Colonic mucosa (tissue), 4 donors: ENCODE measurements around the gene LARGE1. TPM values are rescaled to one million over a fixed set of nuclear protein-coding genes. Genes with fewer than 3 reads are reported as not detected.

ENCODE experiments used
- DNase-seq: peaks from one replicate; pipeline ENCODE4 v3.0.0-alpha.2; 2020
- H3K27ac ChIP-seq: fragments of 200-600 bp; one replicate; pipeline ENCODE4 v1.8.0; 2021
- H3K27me3 ChIP-seq: fragments of 200-600 bp; one replicate; pipeline ENCODE4 v1.8.0; 2021
- H3K36me3 ChIP-seq: fragments of 200-600 bp; one replicate; pipeline ENCODE4 v1.8.0; 2021
- H3K4me1 ChIP-seq: fragments of 200-600 bp; one replicate; pipeline ENCODE4 v1.8.0; 2021; ENCODE audit warnings: mild to moderate bottlenecking
- H3K4me3 ChIP-seq: fragments of 200-600 bp; one replicate; pipeline ENCODE4 v1.8.0; 2021
- H3K9ac ChIP-seq, 2 donors: one replicate each; pipeline ENCODE4 v1.7.0; 2013; ENCODE audit warnings: control low read depth in 2 of 2, low read depth in 2 of 2, low read length in 2 of 2
- H3K9me3 ChIP-seq: fragments of 200-600 bp; one replicate; pipeline ENCODE4 v1.8.0; 2021
- CTCF ChIP-seq: fragments of 200-600 bp; IDR thresholded peaks from one replicate; pipeline ENCODE4 v1.8.0; 2022; ENCODE audit warnings: antibody characterized with exemption, mild to moderate bottlenecking
- intact Hi-C: fragments of 100-400 bp; cut with DNase I; formaldehyde crosslinking; loops from one replicate; pipeline ENCODE4 v1.14.1; 2022
- total RNA-seq, 2 donors: library from RNA; stranded (reverse); fragmentation: NEBNext Ultra II Directional in 1 of 2; extraction: Animal tissue kit (Norgen Biotek cat#: 25700) in 1 of 2; gene quantifications; one replicate each; pipeline ENCODE4 v1.2.1, GENCODE V29; 2021
- donor health status: healthy.
- donor health status: DM: no; HTN: no; CAD: no.
- donor health status: DM: no; HTN: no; CAD: no.

The LARGE1 gene
- total RNA-seq, 2 donors from 2014 or later = 45.2 to 46.5 TPM

DNA sequence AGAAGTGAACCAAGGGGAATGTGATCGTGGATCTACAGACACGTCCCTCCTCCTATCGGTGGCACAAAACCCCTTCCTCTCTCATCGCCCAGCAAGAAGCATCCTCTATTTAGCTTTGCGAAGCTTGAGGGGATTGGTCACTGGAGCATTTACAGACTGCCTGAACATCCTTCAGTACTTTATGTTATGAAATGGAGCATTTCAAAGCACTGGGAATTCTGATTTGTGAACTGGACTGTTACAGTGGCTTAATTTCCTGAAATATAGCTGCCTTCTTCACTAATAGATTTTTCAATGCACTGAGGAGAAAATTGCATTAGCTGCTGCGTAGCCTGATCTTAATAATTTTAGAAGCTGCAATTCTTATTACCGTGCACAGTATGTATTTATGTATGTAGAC, 344.5 kb downstream of the LARGE1 start:
- Histone ChIP-seq H3K9ac (no peak overlapping the region), H3K27ac (no peak overlapping the region), H3K27me3 (no peaks in the 10 kb centered on the region), H3K4me1 (peaks cover 11% of the 10 kb centered on the region), H3K9me3 (no peaks in the 10 kb centered on the region), H3K36me3 (no peaks in the 10 kb centered on the region), H3K4me3 (no peak overlapping the region)
- no peak for DNase-seq
- intact Hi-C loops = no loop called here
- no peak for TF ChIP-seq CTCF

- intact Hi-C loops = no loop called here
- Histone ChIP-seq H3K27me3 (no peaks in the 10 kb centered on the region), H3K27ac (no peak overlapping the region), H3K36me3 (no peaks in the 10 kb centered on the region), H3K4me3 (no peak overlapping the region), H3K4me1 (peaks cover 11% of the 10 kb centered on the region), H3K9me3 (no peaks in the 10 kb centered on the region), H3K9ac (no peak overlapping the region)
- no peak for TF ChIP-seq CTCF
- DNase-seq = no peak
Observed at GRCh38 chr22:33575041-33575440, 345.2 kb downstream of the LARGE1 start.

DNA sequence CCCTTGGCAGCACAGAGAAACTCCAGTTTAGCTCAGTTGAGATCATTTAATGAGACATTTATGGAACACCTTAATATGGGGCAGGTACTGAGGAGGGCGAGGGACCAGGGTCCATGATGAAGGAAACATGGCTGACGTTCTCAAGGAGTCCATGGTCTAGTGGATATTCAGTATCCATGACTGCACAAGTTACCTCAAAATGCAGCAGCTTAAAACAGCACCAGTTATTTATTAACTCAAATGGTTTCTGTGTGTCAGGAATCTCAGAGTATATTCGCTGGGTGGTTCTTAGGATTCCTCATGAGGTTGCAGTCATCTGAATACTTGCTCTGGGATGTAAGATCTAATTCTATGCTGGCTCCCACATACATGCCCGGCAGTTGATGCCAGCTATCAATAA, 346.8 kb downstream of the LARGE1 start:
- Histone ChIP-seq H3K27me3 (no peaks in the 10 kb centered on the region), H3K27ac (no peak overlapping the region), H3K9ac (no peak overlapping the region), H3K4me1 (peaks cover 6% of the 10 kb centered on the region), H3K36me3 (no peaks in the 10 kb centered on the region), H3K4me3 (no peak overlapping the region), H3K9me3 (no peaks in the 10 kb centered on the region)
- no peak for DNase-seq
- intact Hi-C loops = loop anchor here (2.0 kb wide), 1 partner anchor 21 kb away; no protein-coding TSS in a partner anchor
- TF ChIP-seq CTCF = no peak

DNA sequence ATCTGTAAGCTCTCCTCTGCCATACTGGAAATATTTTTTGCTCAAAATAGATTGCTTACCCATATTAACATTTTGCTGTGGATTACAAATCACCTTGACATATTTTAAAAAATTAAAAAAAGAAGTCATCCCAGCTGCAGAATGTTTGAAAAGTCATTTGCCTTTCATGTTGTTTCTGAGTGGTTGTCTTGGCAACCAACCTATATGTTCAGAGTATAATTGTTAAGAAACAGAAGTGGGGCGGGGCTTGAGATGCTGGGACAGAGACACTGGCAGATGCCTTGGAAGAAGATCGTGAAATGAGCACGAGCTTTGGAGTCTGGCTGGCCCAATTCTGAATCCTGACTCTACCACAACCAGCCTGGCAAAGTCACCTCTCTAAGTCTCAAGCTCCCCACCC, 348.2 kb downstream of the LARGE1 start:
- Histone ChIP-seq H3K9ac (no peak overlapping the region), H3K36me3 (no peaks in the 10 kb centered on the region), H3K27ac (no peak overlapping the region), H3K9me3 (no peaks in the 10 kb centered on the region), H3K4me1 (no peaks in the 10 kb centered on the region), H3K4me3 (no peak overlapping the region), H3K27me3 (no peaks in the 10 kb centered on the region)
- no peak for DNase-seq
- no peak for TF ChIP-seq CTCF
- intact Hi-C loops = loop anchor here (2.0 kb wide), 1 partner anchor 23 kb away; no protein-coding TSS in a partner anchor

DNA sequence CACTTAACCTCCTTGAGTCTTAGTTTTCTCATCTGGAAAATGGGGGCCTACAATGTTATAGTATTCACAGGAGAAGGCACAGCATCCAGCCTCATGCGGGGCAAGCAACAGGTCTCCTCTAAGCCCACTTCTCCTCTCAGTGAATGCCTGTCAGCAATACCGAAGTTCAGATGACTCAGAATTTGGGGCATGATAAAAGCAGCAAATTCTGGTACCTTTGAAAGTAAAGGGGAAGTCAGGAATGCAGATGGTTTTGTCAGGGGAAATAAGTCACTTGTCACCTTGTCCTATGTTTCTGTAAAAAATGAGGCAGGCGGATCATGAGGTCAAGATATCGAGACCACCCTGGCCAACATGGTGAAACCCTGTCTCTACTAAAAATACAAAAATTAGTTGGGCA, 350.2 kb downstream of the LARGE1 start:
- Histone ChIP-seq H3K9me3 (no peaks in the 10 kb centered on the region), H3K4me1 (no peaks in the 10 kb centered on the region), H3K4me3 (no peak overlapping the region), H3K27me3 (no peaks in the 10 kb centered on the region), H3K36me3 (no peaks in the 10 kb centered on the region), H3K9ac (no peak overlapping the region), H3K27ac (no peak overlapping the region)
- no peak for DNase-seq
- intact Hi-C loops = no loop called here
- no peak for TF ChIP-seq CTCF

DNA sequence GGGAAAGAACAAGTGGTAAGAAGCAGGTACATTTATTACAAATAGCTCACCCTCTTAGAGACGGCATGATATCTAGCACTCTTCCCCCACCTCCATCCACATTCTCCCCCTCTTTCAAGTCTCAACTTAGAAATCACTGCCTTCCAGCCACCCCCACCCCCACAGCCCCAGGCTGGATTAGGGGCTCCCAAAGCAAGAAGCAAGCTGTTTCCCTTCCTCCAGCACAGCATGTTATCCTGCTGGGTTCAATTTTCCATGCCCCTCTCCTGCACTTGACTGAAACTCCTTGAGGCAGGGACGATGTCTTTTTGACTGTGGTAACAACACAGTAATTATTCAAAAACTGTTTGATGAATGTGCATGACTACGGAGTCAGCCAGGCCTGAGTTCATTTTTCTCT, 350.7 kb downstream of the LARGE1 start:
- Histone ChIP-seq H3K27ac (no peak overlapping the region), H3K4me1 (no peaks in the 10 kb centered on the region), H3K9ac (no peak overlapping the region), H3K27me3 (no peaks in the 10 kb centered on the region), H3K4me3 (no peak overlapping the region), H3K36me3 (no peaks in the 10 kb centered on the region), H3K9me3 (no peaks in the 10 kb centered on the region)
- DNase-seq = no peak
- intact Hi-C loops = no loop called here
- TF ChIP-seq CTCF = no peak
